Measurements from ENCODE around the gene LMTK2.

GRCh38 chr7:98230746-98231471, 124.2 kb downstream of the LMTK2 start:
- no peak for TF ChIP-seq EZH2phosphoT487 (conservative IDR thresholded peaks at IDR 0.05; ENCODE audit: low read length)
- no peak for TF ChIP-seq CTCF (IDR thresholded peaks at IDR 0.05; ENCODE audit: insufficient read depth, low read length, poor library complexity, severe bottlenecking)

Measured in SU-DHL-6 (cell line).